ENCODE results near the gene ANKRD16.
"Not testable (repeated sequence)": the region's sequence is repeated elsewhere in the genome, so short reads cannot be mapped to it uniquely, and the experiment has no call there.

Gene ANKRD16

GRCh38 chr10:5871596-5871995, 18.1 kb downstream of the ANKRD16 start:
- no peak for DNase-seq

- no peak for DNase-seq
Measured at GRCh38 chr10:5869156-5869555, 20.5 kb downstream of the ANKRD16 start.

GRCh38 chr10:5868383-5868782, 21.3 kb downstream of the ANKRD16 start:
- not testable (repeated sequence) for DNase-seq

GRCh38 chr10:5867091-5867615, 22.5 kb downstream of the ANKRD16 start:
- peak; percentile 61 for DNase-seq

- DNase-seq = peak; percentile 62
Measured at GRCh38 chr10:5866451-5867081, 23.1 kb downstream of the ANKRD16 start.

- DNase-seq = not testable (repeated sequence)
Measured at GRCh38 chr10:5862981-5863685, 26.6 kb downstream of the ANKRD16 start.

GRCh38 chr10:5862360-5862961, 27.2 kb downstream of the ANKRD16 start:
- no peak for DNase-seq

GRCh38 chr10:5860066-5860465, 29.6 kb downstream of the ANKRD16 start:
- no peak for DNase-seq

GRCh38 chr10:5858811-5859210, 30.9 kb downstream of the ANKRD16 start:
- no peak for DNase-seq

GRCh38 chr10:5856701-5857004, 33.0 kb downstream of the ANKRD16 start:
- DNase-seq = no peak

- no peak for DNase-seq
Measured at GRCh38 chr10:5855979-5856700, 33.6 kb downstream of the ANKRD16 start.

GRCh38 chr10:5854131-5854475, 35.6 kb downstream of the ANKRD16 start:
- no peak for DNase-seq

- DNase-seq = not testable (repeated sequence)
Measured at GRCh38 chr10:5846667-5847066, 43.0 kb downstream of the ANKRD16 start.

- no peak for DNase-seq
Measured at GRCh38 chr10:5844345-5845055, 45.2 kb downstream of the ANKRD16 start.

- DNase-seq = no peak
Measured at GRCh38 chr10:5843686-5844344, 45.9 kb downstream of the ANKRD16 start.

GRCh38 chr10:5841965-5842364, 47.7 kb downstream of the ANKRD16 start:
- no peak for DNase-seq

GRCh38 chr10:5840314-5841307, 49.1 kb downstream of the ANKRD16 start:
- DNase-seq = no peak

GRCh38 chr10:5836181-5836580, 53.5 kb downstream of the ANKRD16 start:
- not testable (repeated sequence) for DNase-seq

GRCh38 chr10:5835446-5836095, 54.1 kb downstream of the ANKRD16 start:
- no peak for DNase-seq

GRCh38 chr10:5833814-5834213, 55.9 kb downstream of the ANKRD16 start:
- DNase-seq = no peak

- no peak for DNase-seq
Measured at GRCh38 chr10:5832946-5833345, 56.7 kb downstream of the ANKRD16 start.
